HFF-Myc (cell line): ENCODE results near the gene RNF175.

Experiments used
- DNase-seq: peaks from one replicate; pipeline ENCODE4 v3.0.0-alpha.2; 2011; ENCODE audit warnings: low read depth; ENCODE audit errors: extremely low read depth
- H3K4me3 ChIP-seq: replicated peaks from 2 replicates; pipeline ENCODE4 v1.5.1; 2011; ENCODE audit warnings: low read depth, mild to moderate bottlenecking, control low read depth, low read length
- TF ChIP-seq, protein P1 (sequence below): IDR thresholded peaks from 2 replicates; pipeline ENCODE4 v1.5.1; 2012; ENCODE audit warnings: mild to moderate bottlenecking, low read depth, low read length, control low read depth; ENCODE audit errors: missing control alignments

Gene RNF175

DNA sequence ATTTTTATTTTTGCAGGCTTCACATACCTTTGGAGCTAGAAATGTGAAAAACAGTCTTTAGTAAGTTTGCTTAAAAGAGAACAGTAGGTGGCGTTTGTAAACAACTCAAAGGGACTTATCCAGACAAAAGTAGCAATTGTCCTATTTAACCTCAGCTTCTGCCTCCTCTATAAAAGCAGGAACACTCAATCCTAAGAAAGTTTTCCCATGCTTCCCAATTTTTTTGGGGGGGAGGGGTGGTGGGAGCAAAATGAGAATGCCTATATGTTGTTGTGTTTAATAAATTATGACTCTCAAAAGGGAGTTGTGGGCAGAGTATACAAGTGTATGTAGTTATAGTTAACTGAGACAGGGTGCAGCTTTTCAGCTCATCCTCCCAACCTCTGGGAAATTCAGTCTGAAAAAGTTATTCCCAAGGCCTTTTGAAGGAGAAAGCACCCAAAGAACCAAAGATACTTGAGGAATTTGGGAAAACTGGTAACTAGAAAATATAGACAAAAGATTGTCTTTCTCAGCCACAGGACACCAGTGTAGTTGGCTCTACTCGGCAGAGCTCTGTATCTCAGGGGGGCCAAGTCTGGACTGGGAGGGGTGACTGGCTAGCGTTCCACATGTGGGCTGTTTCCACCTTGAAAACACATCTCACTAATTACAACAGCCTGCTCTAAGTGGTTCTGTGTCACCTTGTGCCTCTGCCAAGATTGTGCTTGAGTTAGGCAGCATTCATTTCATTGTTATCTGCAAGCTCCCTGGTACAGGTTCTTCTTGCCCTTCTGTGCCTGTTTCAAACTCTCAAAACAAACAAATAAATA, 26.3 kb upstream of the RNF175 start:
- DNase-seq = no peak
- no peak overlapping the region for H3K4me3 ChIP-seq
- TF ChIP-seq, protein P1, sequence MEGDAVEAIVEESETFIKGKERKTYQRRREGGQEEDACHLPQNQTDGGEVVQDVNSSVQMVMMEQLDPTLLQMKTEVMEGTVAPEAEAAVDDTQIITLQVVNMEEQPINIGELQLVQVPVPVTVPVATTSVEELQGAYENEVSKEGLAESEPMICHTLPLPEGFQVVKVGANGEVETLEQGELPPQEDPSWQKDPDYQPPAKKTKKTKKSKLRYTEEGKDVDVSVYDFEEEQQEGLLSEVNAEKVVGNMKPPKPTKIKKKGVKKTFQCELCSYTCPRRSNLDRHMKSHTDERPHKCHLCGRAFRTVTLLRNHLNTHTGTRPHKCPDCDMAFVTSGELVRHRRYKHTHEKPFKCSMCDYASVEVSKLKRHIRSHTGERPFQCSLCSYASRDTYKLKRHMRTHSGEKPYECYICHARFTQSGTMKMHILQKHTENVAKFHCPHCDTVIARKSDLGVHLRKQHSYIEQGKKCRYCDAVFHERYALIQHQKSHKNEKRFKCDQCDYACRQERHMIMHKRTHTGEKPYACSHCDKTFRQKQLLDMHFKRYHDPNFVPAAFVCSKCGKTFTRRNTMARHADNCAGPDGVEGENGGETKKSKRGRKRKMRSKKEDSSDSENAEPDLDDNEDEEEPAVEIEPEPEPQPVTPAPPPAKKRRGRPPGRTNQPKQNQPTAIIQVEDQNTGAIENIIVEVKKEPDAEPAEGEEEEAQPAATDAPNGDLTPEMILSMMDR = peak; percentile 44

DNA sequence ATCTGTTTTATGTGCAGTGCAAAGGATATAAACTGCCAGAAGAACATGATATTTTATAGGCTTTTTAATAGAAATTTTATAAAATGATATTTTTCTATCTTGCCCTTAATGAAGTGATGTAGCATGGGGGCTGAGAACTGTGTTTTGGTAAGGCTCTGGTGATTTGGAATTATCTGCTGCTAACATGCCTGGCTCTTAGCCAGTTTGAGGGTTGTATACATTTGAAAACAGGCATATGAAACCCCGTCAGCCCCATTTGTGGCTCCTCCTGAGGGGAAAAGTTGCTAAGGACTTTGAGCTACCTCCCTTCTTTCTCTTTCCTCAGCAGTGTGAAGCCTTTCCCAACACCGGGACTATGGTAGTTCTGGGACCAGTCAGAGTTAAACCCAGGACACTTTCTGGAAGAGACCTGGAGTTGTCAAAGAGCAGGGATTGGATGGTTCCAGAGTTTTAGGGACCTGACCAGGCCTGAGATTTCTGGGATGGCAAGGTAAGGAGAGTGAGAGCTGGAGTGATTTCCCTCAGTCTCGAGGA, 24.4 kb upstream of the RNF175 start:
- TF ChIP-seq, protein P1 = no peak
- no peak overlapping the region for H3K4me3 ChIP-seq
- no peak for DNase-seq

DNA sequence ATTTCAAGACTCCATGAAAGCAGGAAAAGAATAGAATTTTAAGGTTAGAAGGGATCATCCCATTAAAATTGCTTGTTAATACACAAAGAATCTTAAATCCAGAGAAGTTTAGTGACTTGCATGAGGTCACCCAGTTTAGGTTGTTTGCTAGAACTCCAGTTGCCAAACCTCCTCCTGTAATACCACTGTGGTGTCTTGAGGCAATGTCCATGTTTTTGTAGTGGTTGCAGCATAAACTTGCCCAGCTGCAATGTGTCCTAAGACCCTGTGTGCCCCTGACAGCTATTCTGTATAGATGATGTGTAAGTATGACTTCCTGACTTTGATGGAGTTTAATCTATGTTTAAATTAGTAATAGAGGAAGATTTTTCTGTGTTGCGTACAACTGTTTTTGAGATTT, 22.8 kb upstream of the RNF175 start:
- TF ChIP-seq, protein P1 = no peak
- no peak overlapping the region for H3K4me3 ChIP-seq
- no peak for DNase-seq

DNA sequence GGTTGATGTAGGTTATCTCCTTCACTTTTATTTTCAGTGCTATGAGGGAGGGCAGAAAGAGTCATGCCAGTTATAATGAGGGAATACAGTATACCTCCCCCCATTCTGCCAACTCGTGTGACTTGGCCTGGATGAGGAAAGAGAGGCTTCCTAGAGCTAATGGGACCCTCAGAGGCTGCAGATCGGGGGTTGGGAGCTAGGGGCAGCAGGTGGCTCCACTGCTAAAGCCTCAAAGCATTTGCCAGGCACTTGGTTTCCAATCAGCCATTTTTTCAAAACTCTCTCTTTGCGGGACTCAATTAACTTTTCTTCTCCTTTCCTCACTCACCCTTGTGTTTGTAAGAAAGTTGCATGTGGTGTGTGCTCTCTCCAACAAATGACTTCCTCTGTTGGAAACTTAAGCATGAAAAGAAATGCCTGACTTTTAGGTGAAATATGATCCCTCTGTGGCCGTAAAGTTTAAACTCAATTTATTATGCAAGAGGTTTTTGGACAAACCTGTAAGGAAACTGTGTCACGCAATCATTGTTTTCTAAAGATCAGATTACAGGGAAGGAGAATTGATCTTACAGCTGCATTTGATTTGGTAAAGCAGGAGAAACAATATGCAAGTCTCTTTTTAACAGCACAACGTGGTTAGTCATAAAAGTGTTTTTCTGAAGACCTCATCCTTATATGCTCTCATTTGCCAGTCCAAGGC, 22.0 kb upstream of the RNF175 start:
- no peak overlapping the region for H3K4me3 ChIP-seq
- TF ChIP-seq, protein P1 = peak; percentile 6
- peak; percentile 94 for DNase-seq

DNA sequence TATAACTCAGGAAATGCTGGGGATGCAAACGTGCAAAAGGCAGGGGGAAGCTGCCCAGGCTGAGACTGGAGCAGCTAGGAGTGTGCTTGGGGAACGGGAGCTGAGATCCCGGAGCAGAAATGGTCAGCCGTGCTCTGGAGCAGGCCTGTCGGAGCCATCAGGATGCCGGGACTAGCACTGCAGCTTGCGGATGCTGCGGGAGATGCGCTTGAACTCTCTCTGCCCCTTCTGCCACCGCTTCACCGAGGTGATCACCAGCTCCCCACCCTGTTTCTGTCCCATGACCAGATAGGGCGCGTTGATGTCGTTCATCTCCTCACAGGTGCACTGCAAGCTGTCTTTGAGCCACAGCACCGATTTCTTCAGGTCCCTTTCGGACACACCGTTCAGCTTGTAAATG, 21.5 kb upstream of the RNF175 start:
- TF ChIP-seq, protein P1 = no peak
- no peak overlapping the region for H3K4me3 ChIP-seq
- DNase-seq = no peak

DNA sequence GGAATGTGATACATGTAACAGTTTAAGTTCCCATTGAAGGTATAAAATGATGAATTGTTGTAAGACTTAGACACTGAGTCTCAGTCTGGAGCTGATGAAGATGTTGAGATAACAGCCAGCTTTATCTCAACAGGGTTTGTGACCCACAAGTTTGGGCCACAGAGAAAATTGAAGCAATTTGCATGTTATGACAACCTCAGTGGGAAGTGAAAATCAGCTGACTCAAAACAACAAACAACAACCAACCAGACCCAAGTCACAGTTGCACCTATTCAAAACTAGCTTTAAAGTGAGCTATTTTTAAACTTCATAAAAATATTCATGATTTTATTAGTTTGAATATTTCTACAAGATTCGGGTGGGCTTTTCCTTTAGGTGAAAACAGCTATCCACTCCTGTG, 21.1 kb upstream of the RNF175 start:
- no peak for DNase-seq
- TF ChIP-seq, protein P1 = no peak
- no peak overlapping the region for H3K4me3 ChIP-seq
